ENCODE data around the gene DEFB127. TPM values are rescaled to one million over a fixed set of nuclear protein-coding genes. Genes with fewer than 3 reads are reported as not detected.

Gene DEFB127
- total RNA-seq, 1 donor from 2014 or later, result not detected

DNA sequence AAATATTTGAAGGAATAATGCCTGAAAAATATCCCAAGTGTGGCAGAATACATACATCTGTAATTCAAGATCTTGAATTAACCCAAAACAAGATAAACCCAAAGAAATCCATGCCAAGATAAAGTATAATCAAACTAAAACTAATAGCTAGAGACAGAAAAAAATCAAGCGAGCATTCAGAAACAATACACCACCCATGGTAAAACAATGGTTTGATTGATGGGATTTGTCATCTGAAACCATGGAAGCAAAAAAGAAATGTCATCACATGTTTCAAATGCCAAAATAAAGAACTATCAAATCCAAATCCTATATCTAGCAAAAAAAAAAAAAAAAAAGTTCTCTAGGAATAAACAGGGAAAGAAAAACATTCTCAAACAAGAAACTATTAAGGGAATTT is 5.1 kb upstream of the DEFB127 start:
- TF ChIP-seq, protein P1, sequence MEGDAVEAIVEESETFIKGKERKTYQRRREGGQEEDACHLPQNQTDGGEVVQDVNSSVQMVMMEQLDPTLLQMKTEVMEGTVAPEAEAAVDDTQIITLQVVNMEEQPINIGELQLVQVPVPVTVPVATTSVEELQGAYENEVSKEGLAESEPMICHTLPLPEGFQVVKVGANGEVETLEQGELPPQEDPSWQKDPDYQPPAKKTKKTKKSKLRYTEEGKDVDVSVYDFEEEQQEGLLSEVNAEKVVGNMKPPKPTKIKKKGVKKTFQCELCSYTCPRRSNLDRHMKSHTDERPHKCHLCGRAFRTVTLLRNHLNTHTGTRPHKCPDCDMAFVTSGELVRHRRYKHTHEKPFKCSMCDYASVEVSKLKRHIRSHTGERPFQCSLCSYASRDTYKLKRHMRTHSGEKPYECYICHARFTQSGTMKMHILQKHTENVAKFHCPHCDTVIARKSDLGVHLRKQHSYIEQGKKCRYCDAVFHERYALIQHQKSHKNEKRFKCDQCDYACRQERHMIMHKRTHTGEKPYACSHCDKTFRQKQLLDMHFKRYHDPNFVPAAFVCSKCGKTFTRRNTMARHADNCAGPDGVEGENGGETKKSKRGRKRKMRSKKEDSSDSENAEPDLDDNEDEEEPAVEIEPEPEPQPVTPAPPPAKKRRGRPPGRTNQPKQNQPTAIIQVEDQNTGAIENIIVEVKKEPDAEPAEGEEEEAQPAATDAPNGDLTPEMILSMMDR (conservative IDR thresholded peaks at IDR 0.05; ENCODE audit: low read depth, low read length), result no peak
- no peak for DNase-seq (ENCODE audit: low read depth)
- H3K4me3 ChIP-seq (ENCODE audit: low read depth, low read length), result no peak overlapping the region

DNA sequence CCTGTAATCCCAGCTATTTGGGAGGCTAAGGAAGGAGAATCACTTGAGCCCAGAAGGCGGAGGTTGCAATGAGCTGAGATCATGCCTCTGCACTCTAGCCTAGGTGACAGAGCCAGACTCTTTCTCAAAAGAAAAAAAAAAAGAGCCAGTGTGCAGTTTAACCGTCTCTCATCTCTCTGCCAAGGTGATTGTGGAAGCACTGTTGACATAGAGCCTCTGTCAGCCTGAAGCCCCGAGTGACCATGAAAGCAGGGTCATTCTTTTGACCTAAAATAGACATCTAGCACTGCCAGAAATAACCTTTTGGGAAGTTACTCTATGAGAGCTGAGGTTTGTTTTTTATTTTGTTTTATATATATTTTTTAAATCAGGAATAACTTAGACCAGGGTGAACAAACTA is 7.4 kb downstream of the DEFB127 start:
- TF ChIP-seq, protein P1 (conservative IDR thresholded peaks at IDR 0.05; ENCODE audit: low read depth, low read length), result no peak
- no peak for DNase-seq (ENCODE audit: low read depth)

DNA sequence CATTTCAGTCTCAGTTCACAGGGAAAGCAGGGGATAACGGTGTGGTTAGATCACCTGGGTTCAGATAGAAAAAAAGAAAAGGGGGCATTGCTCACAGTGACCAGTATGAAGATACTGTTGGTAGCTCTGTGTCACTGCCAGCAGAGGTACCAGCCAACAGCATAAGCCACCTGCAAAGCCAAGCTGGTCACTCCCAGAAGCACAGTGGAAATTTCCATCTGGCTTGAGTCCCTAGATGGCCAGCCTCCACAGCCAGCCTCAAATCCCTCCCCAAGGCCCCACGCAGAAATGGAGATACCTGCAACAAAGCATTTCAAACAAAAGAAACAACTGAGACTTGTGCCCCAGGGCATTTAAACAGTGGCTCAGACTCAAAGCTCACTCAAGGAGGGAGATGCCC is 11.6 kb downstream of the DEFB127 start:
- TF ChIP-seq, protein P1 (conservative IDR thresholded peaks at IDR 0.05; ENCODE audit: low read depth, low read length), result no peak
- no peak for DNase-seq (ENCODE audit: low read depth)
- no peak overlapping the region for H3K4me3 ChIP-seq (ENCODE audit: low read depth, low read length)

More for the DNA sequence above, 7.4 kb downstream of the DEFB127 start:
- H3K4me3 ChIP-seq (ENCODE audit: low read depth, low read length), result no peak overlapping the region

DNA sequence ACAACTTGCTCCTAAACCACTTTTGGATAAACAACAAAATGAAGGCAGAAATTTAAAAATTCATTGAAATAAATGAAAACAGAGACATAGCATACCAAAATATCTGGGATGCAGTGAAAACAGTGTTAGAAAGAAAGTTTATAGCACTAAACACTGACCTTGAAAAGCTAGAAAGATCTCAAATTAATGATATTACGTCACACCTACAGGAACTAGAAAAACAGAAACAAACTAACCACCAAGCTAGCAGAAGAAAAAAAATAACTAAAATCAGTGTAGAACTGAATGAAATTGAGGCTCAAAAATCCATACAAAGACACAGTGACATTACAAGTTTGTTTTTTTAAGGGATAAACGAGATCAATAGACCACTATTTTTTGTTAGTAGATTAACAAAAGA is 27.0 kb downstream of the DEFB127 start:
- TF ChIP-seq, protein P1 (conservative IDR thresholded peaks at IDR 0.05; ENCODE audit: low read depth, low read length), result no peak
- no peak overlapping the region for H3K4me3 ChIP-seq (ENCODE audit: low read depth, low read length)
- no peak for DNase-seq (ENCODE audit: low read depth)

DNA sequence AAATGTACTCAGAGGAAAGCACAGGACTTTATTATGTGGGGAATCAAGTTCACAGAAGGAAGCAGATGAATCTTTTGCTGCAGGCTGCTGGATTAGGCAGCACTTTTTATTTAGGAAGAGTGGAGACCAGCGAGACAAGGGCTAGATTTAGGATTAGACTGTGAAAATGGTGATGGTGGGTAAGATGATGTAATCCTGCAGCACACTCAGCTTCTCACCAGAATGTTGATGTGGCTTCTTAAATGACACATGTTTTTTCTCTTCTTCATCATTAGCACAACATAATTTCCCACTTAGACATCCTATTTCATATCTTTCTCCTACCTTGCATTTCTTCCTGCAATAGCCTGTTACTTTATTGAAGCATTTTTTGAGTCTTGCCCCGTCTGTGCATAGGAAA is 30.5 kb downstream of the DEFB127 start:
- TF ChIP-seq, protein P1 (conservative IDR thresholded peaks at IDR 0.05; ENCODE audit: low read depth, low read length), result no peak
- no peak for DNase-seq (ENCODE audit: low read depth)
- no peak overlapping the region for H3K4me3 ChIP-seq (ENCODE audit: low read depth, low read length)

DNA sequence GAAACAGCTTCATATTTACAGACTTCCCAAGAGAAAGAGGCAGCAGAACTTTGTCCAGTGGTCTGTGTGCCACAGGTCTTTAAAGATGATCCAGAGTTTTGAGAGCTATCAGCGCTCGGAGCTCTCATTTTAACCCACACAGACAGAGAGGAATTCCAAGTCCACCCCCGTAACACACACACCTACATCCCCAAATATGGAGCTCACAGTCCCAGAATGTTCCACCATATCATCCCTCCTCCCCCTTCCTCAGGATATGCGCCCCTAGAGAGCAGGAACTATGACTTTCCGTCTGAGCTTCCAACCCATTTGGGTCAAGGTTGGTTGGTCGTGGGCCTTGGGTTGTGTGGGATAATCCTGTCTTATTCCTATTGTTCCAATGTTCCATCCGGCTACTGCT is 32.4 kb downstream of the DEFB127 start, which contains the start of gene DEFB128:
TSS of gene DEFB128 (minus strand) at position 101 of the 400 bp plus-strand sequence. CDS start at position 13, 88 bp downstream.
- TF ChIP-seq, protein P1 (conservative IDR thresholded peaks at IDR 0.05; ENCODE audit: low read depth, low read length), result no peak
- DNase-seq (ENCODE audit: low read depth), result no peak
- H3K4me3 ChIP-seq (ENCODE audit: low read depth, low read length), result no peak within 1 kb of the TSS

GRCh38 chr20:198225-198624 is 41.0 kb downstream of the DEFB127 start:
- no peak for DNase-seq (ENCODE audit: low read depth)

More at GRCh38 chr20:198225-198624, 41.0 kb downstream of the DEFB127 start:
- TF ChIP-seq, protein P1 (conservative IDR thresholded peaks at IDR 0.05; ENCODE audit: low read depth, low read length), result no peak
- H3K4me3 ChIP-seq (ENCODE audit: low read depth, low read length), result no peak overlapping the region
